Testis (tissue), 3 donors: Measurements from ENCODE around the gene LHX4. TPM values are rescaled to one million over a fixed set of nuclear protein-coding genes. Genes with fewer than 3 reads are reported as not detected.

Source experiments
- DNase-seq: peaks from one replicate; pipeline ENCODE4 v3.0.0-alpha.2; 2019
- H3K27ac ChIP-seq, 2 donors: fragments of 200-600 bp; sonication (generic); one replicate each; pipeline ENCODE4 v1.5.1; 2019
- H3K27me3 ChIP-seq: fragments of 200-600 bp; sonication (generic); one replicate; pipeline ENCODE4 v1.5.1; 2019
- H3K36me3 ChIP-seq: fragments of 200-600 bp; sonication (generic); one replicate; pipeline ENCODE4 v1.5.1; 2017; ENCODE audit warnings: low read depth; ENCODE audit errors: missing control alignments
- H3K4me1 ChIP-seq: fragments of 200-600 bp; sonication (generic); one replicate; pipeline ENCODE4 v1.5.1; 2019
- H3K4me3 ChIP-seq, 2 donors: fragments of 200-600 bp; sonication (generic); one replicate each; pipeline ENCODE4 v1.5.1; 2017 to 2019
- H3K9me3 ChIP-seq: fragments of 200-600 bp; sonication (generic); one replicate; pipeline ENCODE4 v1.5.1; 2017
- CTCF ChIP-seq, 3 experiments: fragments of 450-650 bp in 2 of 3; fragments of 200-600 bp in 1 of 3; sonication (generic) in 1 of 3; IDR thresholded peaks; one replicate each; pipeline ENCODE4 v1.5.1; 2016 to 2019; ENCODE audit warnings: antibody characterized with exemption in 3 of 3, mild to moderate bottlenecking in 2 of 3, moderate library complexity in 1 of 3
- POLR2A ChIP-seq: fragments of 450-650 bp; IDR thresholded peaks from one replicate; pipeline ENCODE4 v1.6.1; 2017; ENCODE audit warnings: antibody characterized with exemption, mild to moderate bottlenecking, moderate library complexity
- WGBS, 2 donors: methylation state at CpG; one replicate each; pipeline ENCODE4 v1.1.5; 2018; 5-methylcytosine and 5-hydroxymethylcytosine counted together
- intact Hi-C: fragments of 100-400 bp; cut with DNase I; formaldehyde crosslinking; loops from one replicate; pipeline ENCODE4 v1.15.1; 2023; ENCODE audit warnings: low total_unique reads
- polyA plus RNA-seq: library from polyadenylated mRNA; stranded (reverse); fragments of 350-450 nt; fragmentation: Illumina TruSeq; extraction: RNeasy Lipid Tissue Mini Kit (QIAGEN cat#74804); gene quantifications from one replicate; pipeline ENCODE4 v1.2.3, GENCODE V29; 2014; ENCODE audit warnings: low read depth, low replicate concordance; ENCODE audit not compliant: insufficient read depth
- total RNA-seq, 2 donors: library from RNA; depleted of rRNA; stranded (reverse); fragments of >200 nt; gene quantifications; one replicate each; pipeline ENCODE4 v1.2.3, GENCODE V29; 2016

LHX4 gene
- total and polyA plus RNA-seq, 3 donors from 2014 or later: 0.63 to 5.2 (median 1.3) TPM

DNA sequence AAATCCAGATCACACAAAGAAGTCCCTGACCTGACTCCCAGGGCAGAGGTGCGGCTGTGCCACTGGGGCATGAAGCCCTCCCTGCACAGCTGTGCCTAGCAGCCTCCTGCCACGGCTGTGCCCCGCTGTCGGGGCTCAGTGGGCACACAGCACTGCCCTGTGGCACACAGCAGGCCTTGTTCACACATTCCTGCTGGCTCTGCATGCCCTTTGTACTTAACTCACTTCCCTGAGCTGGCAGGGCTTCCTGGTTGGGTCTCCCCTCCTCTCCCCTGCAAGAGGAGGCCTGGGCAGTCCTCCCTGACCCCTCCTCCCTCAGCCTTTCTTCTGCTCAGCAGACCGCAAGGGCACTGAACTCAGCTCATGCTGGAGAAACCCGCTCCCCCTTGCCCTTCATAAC, 14.8 kb downstream of the LHX4 start:
- no peak for DNase-seq
- intact Hi-C loops: loop anchor here (5.0 kb wide), 1 partner anchor 242 kb away; no protein-coding TSS in a partner anchor
- Histone ChIP-seq H3K9me3 (no peaks in the 10 kb centered on the region), H3K36me3 (no peaks in the 10 kb centered on the region), H3K4me3 (no peak overlapping the region), H3K27ac (no peak overlapping the region), H3K27me3 (no peaks in the 10 kb centered on the region), H3K4me1 (no peaks in the 10 kb centered on the region)
- no peak for TF ChIP-seq POLR2A
- TF ChIP-seq CTCF (IDR thresholded peaks at IDR 0.05): no peak
- WGBS, 2 donors: 86 to 90% methylated on average over 6 of the region's 6 CpGs

GRCh38 chr1:180246579-180246978, 16.5 kb downstream of the LHX4 start:
- no peak for DNase-seq
- Histone ChIP-seq H3K27me3 (no peaks in the 10 kb centered on the region), H3K4me1 (no peaks in the 10 kb centered on the region), H3K4me3 (no peak overlapping the region), H3K27ac (no peak overlapping the region), H3K9me3 (no peaks in the 10 kb centered on the region), H3K36me3 (no peaks in the 10 kb centered on the region)
- WGBS, 2 donors: 93 to 95% methylated on average over 5 of the region's 5 CpGs
- intact Hi-C loops: loop anchor here (5.0 kb wide), 1 partner anchor 241 kb away; no protein-coding TSS in a partner anchor
- TF ChIP-seq CTCF (IDR thresholded peaks at IDR 0.05) (no peak), POLR2A (no peak)

DNA sequence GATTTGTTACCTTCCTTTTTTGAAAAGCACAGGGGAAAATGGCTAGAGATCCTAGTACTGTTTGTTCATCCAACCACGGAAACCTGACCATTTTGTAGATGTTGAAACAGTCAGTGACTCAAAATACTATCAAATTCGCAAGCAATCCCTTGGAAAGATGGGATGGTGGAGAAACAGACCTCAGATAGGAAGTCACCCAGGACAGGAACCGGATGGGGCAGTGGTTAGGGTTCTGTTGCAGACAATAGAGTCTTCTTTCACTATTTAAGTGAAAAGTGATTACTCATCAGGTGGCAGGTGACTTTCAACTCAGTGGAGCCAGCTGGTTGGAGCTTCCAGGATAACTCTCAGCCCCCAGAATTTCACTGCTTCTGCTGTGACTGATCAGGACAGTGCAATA, 17.0 kb downstream of the LHX4 start:
- TF ChIP-seq POLR2A (no peak), CTCF (IDR thresholded peaks at IDR 0.05) (no peak)
- no peak overlapping the region for H3K4me3 ChIP-seq
- H3K9me3 ChIP-seq: no peaks in the 10 kb centered on the region
- no peaks in the 10 kb centered on the region for H3K36me3 ChIP-seq
- H3K4me1 ChIP-seq: no peaks in the 10 kb centered on the region
- WGBS, 2 donors: 93 to 98% methylated on average over 3 of the region's 3 CpGs
- DNase-seq: no peak
- no peaks in the 10 kb centered on the region for H3K27me3 ChIP-seq
- no peak overlapping the region for H3K27ac ChIP-seq
- intact Hi-C loops: loop anchor here (5.0 kb wide), 1 partner anchor 240 kb away; no protein-coding TSS in a partner anchor

DNA sequence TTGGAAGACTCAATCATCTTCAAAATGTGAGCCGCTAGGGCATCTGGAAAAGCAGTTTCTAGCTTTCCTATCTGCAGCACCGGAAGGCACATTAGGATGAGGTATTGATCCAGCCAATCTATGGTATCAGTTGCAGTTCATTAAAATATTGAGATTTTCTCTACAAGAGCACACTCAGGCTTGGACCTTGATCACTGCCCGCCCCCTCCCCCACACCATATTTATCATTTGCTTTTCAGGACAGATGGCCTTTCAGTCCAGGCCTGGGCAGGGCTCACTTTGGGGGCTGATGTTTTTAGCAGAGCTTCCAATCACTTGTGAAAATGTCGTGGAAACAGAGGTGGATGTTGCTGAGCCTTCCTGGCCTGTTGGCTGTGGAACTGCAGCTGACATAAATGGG, 17.5 kb downstream of the LHX4 start:
- DNase-seq: no peak
- WGBS, 2 donors: 86 to 94% methylated on average over 4 of the region's 4 CpGs
- no peaks in the 10 kb centered on the region for H3K9me3 ChIP-seq
- intact Hi-C loops: loop anchor here (5.0 kb wide), 1 partner anchor 240 kb away; no protein-coding TSS in a partner anchor
- TF ChIP-seq CTCF (IDR thresholded peaks at IDR 0.05): no peak
- TF ChIP-seq POLR2A: no peak
- H3K27me3 ChIP-seq: no peaks in the 10 kb centered on the region
- no peak overlapping the region for H3K27ac ChIP-seq
- H3K36me3 ChIP-seq: no peaks in the 10 kb centered on the region
- H3K4me3 ChIP-seq: no peak overlapping the region
- no peaks in the 10 kb centered on the region for H3K4me1 ChIP-seq

- Histone ChIP-seq H3K27ac (no peak overlapping the region), H3K4me3 (no peak overlapping the region), H3K36me3 (no peaks in the 10 kb centered on the region), H3K9me3 (no peaks in the 10 kb centered on the region), H3K4me1 (no peaks in the 10 kb centered on the region), H3K27me3 (no peaks in the 10 kb centered on the region)
- TF ChIP-seq POLR2A: no peak
- no peak for TF ChIP-seq CTCF (IDR thresholded peaks at IDR 0.05)
- intact Hi-C loops: loop anchor here (5.0 kb wide), 1 partner anchor 239 kb away; no protein-coding TSS in a partner anchor
- WGBS, 2 donors: 89 to 94% methylated on average over 2 to 7 of the region's 7 CpGs
- no peak for DNase-seq
Measured at GRCh38 chr1:180248176-180248575, 18.1 kb downstream of the LHX4 start.
